GM10266 (cell line): ENCODE data around the gene CNGA2.

Experiments
- DNase-seq: peaks from one replicate; pipeline ENCODE4 v3.0.0; 2012; ENCODE audit errors: extremely low spot score
- TF ChIP-seq, protein P1 (sequence below): IDR thresholded peaks from 2 replicates; pipeline ENCODE4 v1.5.1; 2012; ENCODE audit warnings: mild to moderate bottlenecking, low read depth; ENCODE audit not compliant: control insufficient read depth, insufficient read depth; ENCODE audit errors: missing control alignments

CNGA2 gene

DNA sequence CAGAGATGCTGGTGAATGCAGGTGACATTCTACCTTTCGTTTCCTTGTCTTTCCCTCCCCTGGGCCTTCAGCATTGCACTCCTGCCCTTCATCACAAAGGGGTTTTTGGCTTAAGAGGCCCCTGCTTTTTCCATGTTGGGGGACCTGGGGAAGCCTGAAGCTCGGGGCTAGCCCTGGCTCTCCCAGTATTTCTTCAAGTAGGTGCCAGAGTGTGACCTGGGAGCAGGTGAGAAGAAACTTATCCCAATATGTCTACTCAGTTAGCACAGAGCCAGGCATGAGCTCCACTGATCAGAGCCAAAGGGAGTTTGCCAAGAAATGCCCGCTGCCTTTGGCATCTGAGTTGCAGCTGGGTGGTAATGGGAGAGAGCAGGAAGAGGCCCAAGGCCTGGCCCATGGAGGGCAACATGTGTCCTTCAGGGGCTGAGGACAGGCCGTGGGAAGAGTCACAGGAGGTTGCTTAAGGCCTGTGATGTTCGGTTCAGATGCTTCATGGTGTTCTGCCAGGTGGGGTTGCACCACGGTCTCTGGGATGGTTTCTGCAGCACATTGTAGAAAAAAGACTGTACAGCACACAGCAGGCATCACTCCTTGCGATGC lies 31.7 kb upstream of the CNGA2 start:
- TF ChIP-seq, protein P1, sequence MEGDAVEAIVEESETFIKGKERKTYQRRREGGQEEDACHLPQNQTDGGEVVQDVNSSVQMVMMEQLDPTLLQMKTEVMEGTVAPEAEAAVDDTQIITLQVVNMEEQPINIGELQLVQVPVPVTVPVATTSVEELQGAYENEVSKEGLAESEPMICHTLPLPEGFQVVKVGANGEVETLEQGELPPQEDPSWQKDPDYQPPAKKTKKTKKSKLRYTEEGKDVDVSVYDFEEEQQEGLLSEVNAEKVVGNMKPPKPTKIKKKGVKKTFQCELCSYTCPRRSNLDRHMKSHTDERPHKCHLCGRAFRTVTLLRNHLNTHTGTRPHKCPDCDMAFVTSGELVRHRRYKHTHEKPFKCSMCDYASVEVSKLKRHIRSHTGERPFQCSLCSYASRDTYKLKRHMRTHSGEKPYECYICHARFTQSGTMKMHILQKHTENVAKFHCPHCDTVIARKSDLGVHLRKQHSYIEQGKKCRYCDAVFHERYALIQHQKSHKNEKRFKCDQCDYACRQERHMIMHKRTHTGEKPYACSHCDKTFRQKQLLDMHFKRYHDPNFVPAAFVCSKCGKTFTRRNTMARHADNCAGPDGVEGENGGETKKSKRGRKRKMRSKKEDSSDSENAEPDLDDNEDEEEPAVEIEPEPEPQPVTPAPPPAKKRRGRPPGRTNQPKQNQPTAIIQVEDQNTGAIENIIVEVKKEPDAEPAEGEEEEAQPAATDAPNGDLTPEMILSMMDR: no peak

DNA sequence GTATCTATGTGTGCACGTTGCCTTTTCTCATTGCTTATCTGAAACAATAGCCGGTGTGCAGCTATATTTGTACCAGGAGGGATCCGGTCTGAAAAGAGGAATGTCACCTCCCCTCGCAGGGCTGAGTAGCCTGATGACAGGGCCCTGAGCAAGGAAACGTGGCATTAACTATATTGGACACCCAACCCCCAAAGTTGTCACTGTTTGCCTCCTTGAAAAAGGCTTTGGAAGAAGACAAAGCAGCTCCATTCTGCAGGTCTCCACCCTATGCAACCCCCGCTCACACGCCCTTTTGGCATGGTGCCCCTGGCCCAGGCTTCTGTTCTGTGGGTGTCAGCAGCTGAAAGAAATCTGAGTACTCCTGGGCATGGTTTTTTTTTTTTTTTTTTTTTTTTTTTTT lies 31.1 kb upstream of the CNGA2 start:
- DNase-seq: no peak
- TF ChIP-seq, protein P1: no peak

More for the DNA sequence above, 31.7 kb upstream of the CNGA2 start:
- DNase-seq: no peak

DNA sequence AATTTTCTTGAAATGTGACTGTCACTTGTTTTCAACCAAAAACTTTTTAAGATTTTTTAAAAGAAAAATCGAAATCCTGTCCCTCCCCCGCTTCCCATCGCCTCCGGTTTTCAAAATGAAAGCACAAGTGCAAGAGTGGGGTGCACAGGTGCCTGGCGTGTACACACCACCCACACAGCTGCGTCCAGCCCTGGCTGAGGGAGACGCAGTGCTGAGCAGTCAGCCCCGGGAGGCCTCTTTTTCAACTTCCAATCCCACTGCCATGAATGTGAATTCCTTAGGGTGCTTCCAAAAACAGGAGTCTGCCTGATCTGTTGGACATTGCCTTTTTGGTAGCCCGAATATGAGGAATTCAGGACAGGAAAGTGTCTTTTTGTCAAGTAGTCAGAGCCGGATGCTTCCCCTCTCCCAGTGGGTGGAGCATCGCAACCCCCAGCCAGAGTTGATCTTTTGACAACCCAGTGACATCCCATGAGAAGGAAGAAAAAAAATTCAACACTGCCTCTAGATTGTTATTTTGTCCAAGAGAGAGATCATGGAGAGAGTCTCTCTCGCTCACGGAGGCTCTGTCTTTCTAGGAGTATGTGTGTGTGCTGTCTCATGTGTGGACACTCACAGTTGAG lies 30.4 kb upstream of the CNGA2 start:
- TF ChIP-seq, protein P1: no peak
- no peak for DNase-seq

DNA sequence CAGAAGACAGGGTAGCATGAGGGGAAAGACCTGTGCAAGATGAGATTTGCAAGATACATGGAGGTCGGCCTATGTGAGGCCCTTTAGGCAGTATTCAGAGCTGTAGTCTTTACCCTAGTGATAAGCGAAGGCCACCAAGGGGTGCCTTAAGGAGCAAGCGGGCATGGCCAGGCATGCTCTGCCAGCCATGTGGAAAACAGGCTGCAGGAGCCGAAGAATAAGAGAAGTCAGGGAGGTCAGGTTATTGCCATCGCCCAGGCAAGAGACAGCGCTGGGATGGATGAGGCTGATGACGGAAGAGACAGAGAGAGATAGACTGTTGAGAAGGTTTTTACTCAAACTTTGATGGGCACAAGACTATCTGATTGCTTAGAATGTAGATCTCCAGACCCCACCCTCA lies 25.7 kb upstream of the CNGA2 start:
- no peak for DNase-seq
- TF ChIP-seq, protein P1: no peak

DNA sequence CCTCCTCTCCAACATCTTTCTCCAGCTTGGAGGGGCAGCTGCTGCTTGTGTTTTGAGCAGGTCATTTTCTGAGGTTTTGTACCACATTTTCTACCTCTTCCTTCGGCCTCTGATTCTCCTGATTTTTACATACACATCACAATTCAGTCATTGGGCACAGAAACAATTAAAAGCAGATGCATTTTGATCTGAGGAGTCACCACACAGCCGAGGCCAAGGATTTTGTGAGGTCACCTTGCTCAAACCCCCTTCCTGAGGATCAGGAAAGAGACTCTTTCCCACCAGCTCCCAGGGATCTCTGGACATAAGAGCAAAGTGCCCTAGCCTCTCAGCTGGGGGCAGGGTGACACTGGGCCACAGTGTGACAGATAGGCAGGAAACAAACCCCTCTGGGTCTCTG lies 24.1 kb upstream of the CNGA2 start:
- no peak for DNase-seq
- TF ChIP-seq, protein P1: no peak

DNA sequence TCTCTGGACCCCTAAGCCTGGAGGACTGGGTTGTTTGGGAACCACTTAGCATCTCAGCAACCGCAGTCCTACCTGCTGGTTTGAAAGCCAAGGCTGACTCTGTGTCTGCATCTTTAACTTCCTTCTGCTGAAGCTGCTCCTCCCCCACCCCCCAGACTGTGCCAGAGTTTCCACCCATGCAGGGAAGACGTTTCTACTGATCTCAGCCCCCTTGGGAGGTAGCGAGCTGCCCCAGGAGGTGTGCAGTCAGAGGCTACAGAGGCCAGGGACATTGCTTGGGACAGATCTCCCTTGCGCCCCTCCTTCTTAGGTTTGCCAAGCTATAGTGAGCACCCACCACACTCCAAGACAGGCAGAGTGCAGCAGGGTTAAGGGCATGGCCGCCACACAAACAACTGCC lies 23.4 kb upstream of the CNGA2 start:
- TF ChIP-seq, protein P1: no peak
- no peak for DNase-seq

DNA sequence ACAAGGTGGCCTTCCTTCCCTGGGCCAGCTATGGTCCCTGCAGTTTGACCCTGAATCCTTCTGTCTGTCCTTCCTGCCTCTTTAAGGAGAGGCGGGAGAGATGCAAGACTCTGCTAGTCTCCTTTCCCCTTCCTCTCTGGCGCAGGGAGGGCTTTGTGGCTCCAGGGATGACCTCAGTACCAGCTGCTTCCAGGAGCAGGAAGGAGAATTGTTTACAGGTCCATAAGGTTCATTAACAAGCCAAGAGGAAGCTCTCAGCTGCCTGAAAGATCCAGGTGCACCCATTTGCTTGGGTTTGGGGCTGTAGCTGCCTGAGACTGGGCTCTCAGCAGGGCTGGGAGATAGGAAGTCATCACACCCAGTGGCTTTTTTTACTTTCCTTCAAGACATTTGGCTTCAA lies 22.8 kb upstream of the CNGA2 start:
- TF ChIP-seq, protein P1: no peak
- no peak for DNase-seq
